Sigmoid colon (tissue), 7 donors: ENCODE measurements around the gene IFIT5. TPM values are rescaled to one million over a fixed set of nuclear protein-coding genes. Genes with fewer than 3 reads are reported as not detected.
"Not testable (repeated sequence)": the region's sequence is repeated elsewhere in the genome, so short reads cannot be mapped to it uniquely, and the experiment has no call there.

Experiments used
- DNase-seq: peaks from one replicate; pipeline ENCODE4 v3.0.0-alpha.2; 2019
- H3K27ac ChIP-seq, 4 donors: fragments of 200-600 bp; sonication (generic); one replicate each; pipeline ENCODE4 v1.5.1; 2016 to 2019; ENCODE audit warnings: mild to moderate bottlenecking in 1 of 4
- H3K27me3 ChIP-seq, 3 donors: fragments of 200-600 bp; sonication (generic); one replicate each; pipeline ENCODE4 v1.5.1; 2019; ENCODE audit warnings: mild to moderate bottlenecking in 1 of 3
- H3K36me3 ChIP-seq, 4 donors: fragments of 200-600 bp; sonication (generic); one replicate each; pipeline ENCODE4 v1.5.1; 2016 to 2019
- H3K4me1 ChIP-seq, 4 donors: fragments of 200-600 bp; sonication (generic); one replicate each; pipeline ENCODE4 v1.5.1; 2017 to 2019
- H3K4me3 ChIP-seq, 4 donors: fragments of 200-600 bp; sonication (generic); one replicate each; pipeline ENCODE4 v1.5.1; 2017 to 2019; ENCODE audit warnings: mild to moderate bottlenecking in 2 of 4, moderate library complexity in 1 of 4
- H3K9me3 ChIP-seq, 4 donors: fragments of 200-600 bp in 3 of 4; sonication (generic) in 3 of 4; one replicate each; pipeline versions ENCODE4 v1.5.1 to v1.6.1; 2013 to 2019
- EP300 ChIP-seq, 4 donors: sonication (generic); formaldehyde crosslinking; IDR thresholded peaks; one replicate each; pipeline ENCODE4 v1.6.1; 2017; ENCODE audit warnings: antibody characterized with exemption in 4 of 4
- POLR2A ChIP-seq, 2 donors: fragments of 450-650 bp; IDR thresholded peaks; one replicate each; pipeline ENCODE4 v1.6.1; 2016; ENCODE audit warnings: antibody characterized with exemption in 2 of 2, mild to moderate bottlenecking in 2 of 2, moderate library complexity in 2 of 2
- POLR2AphosphoS5 ChIP-seq, 4 donors: sonication (generic); formaldehyde crosslinking; IDR thresholded peaks; one replicate each; pipeline ENCODE4 v1.6.1; 2017; ENCODE audit warnings: antibody characterized with exemption in 4 of 4
- WGBS, 2 donors: extraction: QIAGEN DNeasy Blood & Tissue Kit; methylation state at CpG; one replicate each; pipeline ENCODE4 v1.1.7; 2013; 5-methylcytosine and 5-hydroxymethylcytosine counted together
- intact Hi-C: fragments of 100-400 bp; cut with DNase I; formaldehyde crosslinking; loops from one replicate; pipeline ENCODE4 v1.15.1; 2023
- polyA plus RNA-seq, 3 donors: library from polyadenylated mRNA; stranded (reverse); fragments of 200-250 nt; gene quantifications; one replicate each; pipeline ENCODE4 v1.2.3, GENCODE V29; 2013
- total RNA-seq, 4 donors: library from RNA; depleted of rRNA; stranded (reverse); fragments of >200 nt; gene quantifications; one replicate each; pipeline ENCODE4 v1.1.0, GENCODE V29; 2016
- TF ChIP-seq, protein P1 (sequence below), 4 experiments: fragments of 450-650 bp in 3 of 4; fragments of 200-600 bp in 1 of 4; IDR thresholded peaks; one replicate each; pipeline ENCODE4 v1.5.1; 2016 to 2019; ENCODE audit warnings: antibody characterized with exemption in 4 of 4, mild to moderate bottlenecking in 3 of 4, moderate library complexity in 2 of 4
- donor health status: healthy with polysubstance abuse.
- donor health status: Bipolar disorder and iron deficiency.
- donor health status: healthy.

Gene IFIT5
- total and polyA plus RNA-seq, 7 donors, result 5.3 to 24.3 (median 10.2) TPM

DNA sequence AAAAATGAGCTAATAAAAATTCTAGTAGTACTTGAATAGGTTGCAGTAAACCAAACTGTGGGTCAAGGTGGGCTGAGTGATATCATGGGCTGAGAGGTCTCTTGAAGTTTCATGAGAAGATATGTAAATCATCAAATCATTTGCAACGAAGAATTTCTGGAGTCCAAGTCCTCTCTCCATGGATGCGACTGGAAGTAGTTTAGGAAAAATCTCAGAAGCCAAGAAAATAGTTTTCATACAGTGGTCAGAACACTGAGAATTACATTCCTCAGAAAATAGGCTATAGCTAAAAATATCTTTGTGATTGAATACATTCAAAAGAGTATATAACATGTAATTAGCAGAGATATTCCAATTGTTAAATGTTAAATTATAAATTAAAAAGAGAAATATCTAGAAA is 25.6 kb upstream of the IFIT5 start:
- Histone ChIP-seq H3K4me3 (no peak overlapping the region), H3K27ac (peak overlapping the region in 1 of 4 donors; percentile 19), H3K9me3 (no peaks in the 10 kb centered on the region), H3K36me3 (no peaks in the 10 kb centered on the region), H3K4me1 (peaks cover 0 to 35% (median 31%) of the 10 kb centered on the region in 4 donors), H3K27me3 (no peaks in the 10 kb centered on the region)
- WGBS, 2 donors, result 75 to 85% methylated on average over 2 of the region's 2 CpGs
- TF ChIP-seq EP300 (IDR thresholded peaks at IDR 0.05) (no peak), POLR2AphosphoS5 (IDR thresholded peaks at IDR 0.05) (no peak), POLR2A (IDR thresholded peaks at IDR 0.05) (no peak)
- TF ChIP-seq, protein P1, sequence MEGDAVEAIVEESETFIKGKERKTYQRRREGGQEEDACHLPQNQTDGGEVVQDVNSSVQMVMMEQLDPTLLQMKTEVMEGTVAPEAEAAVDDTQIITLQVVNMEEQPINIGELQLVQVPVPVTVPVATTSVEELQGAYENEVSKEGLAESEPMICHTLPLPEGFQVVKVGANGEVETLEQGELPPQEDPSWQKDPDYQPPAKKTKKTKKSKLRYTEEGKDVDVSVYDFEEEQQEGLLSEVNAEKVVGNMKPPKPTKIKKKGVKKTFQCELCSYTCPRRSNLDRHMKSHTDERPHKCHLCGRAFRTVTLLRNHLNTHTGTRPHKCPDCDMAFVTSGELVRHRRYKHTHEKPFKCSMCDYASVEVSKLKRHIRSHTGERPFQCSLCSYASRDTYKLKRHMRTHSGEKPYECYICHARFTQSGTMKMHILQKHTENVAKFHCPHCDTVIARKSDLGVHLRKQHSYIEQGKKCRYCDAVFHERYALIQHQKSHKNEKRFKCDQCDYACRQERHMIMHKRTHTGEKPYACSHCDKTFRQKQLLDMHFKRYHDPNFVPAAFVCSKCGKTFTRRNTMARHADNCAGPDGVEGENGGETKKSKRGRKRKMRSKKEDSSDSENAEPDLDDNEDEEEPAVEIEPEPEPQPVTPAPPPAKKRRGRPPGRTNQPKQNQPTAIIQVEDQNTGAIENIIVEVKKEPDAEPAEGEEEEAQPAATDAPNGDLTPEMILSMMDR (IDR thresholded peaks at IDR 0.05), result no peak
- intact Hi-C loops, result no loop called here
- DNase-seq, result no peak

DNA sequence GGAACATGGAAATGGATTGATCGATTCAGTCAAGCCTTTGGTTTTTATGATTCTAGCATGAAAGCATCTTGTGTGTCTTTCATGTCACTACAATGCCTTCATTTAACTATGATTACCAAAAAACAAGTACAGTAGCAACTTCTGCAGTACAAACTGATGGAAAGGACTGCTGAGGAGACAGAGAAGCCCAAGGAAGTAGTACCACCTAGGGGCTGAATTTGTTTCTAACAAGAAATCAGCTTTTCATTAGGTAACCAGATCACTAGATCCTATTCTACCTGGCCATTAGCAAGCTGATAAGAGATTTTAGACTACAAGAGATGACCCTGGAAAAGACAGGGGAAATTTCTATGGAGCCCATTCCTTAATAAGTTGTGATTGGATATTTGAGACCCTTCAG is 25.1 kb upstream of the IFIT5 start:
- Histone ChIP-seq H3K4me1 (peaks cover 0 to 39% (median 35%) of the 10 kb centered on the region in 4 donors), H3K27me3 (no peaks in the 10 kb centered on the region), H3K4me3 (no peak overlapping the region), H3K9me3 (no peaks in the 10 kb centered on the region), H3K27ac (peak overlapping the region in 2 of 4 donors; percentile 16 to 19), H3K36me3 (no peaks in the 10 kb centered on the region)
- DNase-seq, result no peak
- intact Hi-C loops, result no loop called here
- 79 to 94% methylated on average over 1 of the region's 1 CpG for WGBS, 2 donors
- TF ChIP-seq, protein P1 (IDR thresholded peaks at IDR 0.05), result peak in 3 of 4 experiments; percentile 32 to 44 (median 36)
- TF ChIP-seq POLR2AphosphoS5 (IDR thresholded peaks at IDR 0.05), result no peak

DNA sequence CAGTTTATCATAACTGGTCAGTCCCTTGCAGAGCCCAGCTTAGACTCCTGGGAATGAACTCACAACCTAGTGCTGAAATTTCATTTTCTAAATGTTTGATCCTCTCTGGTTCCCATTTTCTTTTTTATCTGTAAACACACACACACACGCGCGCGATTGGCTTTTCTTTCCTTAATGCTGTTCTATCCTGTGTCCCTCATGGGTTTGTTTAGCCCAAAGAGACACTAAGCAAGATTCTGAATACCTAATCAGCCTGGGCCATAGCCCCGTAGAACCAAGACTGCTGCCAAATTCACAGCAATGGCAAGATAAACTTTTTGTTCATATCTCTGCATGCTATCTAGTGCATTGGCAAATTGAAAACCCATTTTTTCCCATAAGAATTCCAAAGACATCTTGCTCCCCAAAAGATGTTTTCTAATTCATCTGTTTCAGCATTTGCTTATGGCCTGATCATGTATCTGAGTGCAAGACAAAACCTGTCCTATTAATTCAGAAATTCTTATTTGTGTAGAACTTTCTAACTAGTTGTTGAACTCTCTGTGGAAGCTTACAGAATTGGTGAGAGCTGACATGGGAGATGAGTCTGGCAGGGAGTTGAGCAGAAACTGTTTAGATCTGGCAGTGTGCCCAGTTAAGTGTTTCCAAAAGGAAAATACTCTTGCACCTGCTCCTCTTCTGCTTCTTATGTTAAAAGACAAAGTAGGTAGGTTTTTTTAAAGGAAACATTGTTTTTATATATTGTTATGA is 23.7 kb upstream of the IFIT5 start:
- H3K4me3 ChIP-seq, result no peak overlapping the region
- H3K36me3 ChIP-seq, result no peaks in the 10 kb centered on the region
- H3K27me3 ChIP-seq, result no peaks in the 10 kb centered on the region
- intact Hi-C loops, result no loop called here
- DNase-seq, result no peak
- 89 to 91% methylated on average over 5 of the region's 5 CpGs for WGBS, 2 donors
- TF ChIP-seq POLR2A (IDR thresholded peaks at IDR 0.05) (no peak), EP300 (IDR thresholded peaks at IDR 0.05) (no peak), POLR2AphosphoS5 (IDR thresholded peaks at IDR 0.05) (no peak)
- TF ChIP-seq, protein P1 (IDR thresholded peaks at IDR 0.05), result no peak
- peaks cover 0 to 46% (median 44%) of the 10 kb centered on the region in 4 donors for H3K4me1 ChIP-seq
- H3K27ac ChIP-seq, result peak overlapping the region; percentile 47 to 93 (median 82)
- no peaks in the 10 kb centered on the region for H3K9me3 ChIP-seq

DNA sequence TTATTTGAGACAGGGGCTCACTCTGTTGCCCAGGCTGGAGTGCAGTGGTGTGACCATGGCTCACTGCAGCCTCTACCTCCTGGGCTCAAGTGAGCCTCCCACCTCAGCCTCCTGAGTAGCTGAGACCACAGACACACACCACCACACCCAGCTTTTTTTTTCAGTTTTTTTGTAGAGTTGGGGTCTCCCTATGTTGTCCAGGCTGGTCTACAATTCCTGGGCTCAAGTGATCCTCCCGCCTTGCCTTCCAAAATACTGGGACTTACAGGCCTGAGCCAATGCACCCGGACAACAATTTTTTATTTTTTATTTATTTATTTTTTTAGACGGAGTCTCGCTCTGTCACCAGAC is 23.2 kb upstream of the IFIT5 start:
- DNase-seq, intact Hi-C loops, H3K27me3 ChIP-seq, H3K9me3 ChIP-seq, H3K36me3 ChIP-seq, H3K4me3 ChIP-seq: not testable (repeated sequence)
- Histone ChIP-seq H3K27ac (peak overlapping the region; percentile 81 to 93 (median 84)), H3K4me1 (peaks cover 0 to 46% (median 44%) of the 10 kb centered on the region in 4 donors)
- WGBS, 2 donors, result 93 to 94% methylated on average over 4 of the region's 4 CpGs

DNA sequence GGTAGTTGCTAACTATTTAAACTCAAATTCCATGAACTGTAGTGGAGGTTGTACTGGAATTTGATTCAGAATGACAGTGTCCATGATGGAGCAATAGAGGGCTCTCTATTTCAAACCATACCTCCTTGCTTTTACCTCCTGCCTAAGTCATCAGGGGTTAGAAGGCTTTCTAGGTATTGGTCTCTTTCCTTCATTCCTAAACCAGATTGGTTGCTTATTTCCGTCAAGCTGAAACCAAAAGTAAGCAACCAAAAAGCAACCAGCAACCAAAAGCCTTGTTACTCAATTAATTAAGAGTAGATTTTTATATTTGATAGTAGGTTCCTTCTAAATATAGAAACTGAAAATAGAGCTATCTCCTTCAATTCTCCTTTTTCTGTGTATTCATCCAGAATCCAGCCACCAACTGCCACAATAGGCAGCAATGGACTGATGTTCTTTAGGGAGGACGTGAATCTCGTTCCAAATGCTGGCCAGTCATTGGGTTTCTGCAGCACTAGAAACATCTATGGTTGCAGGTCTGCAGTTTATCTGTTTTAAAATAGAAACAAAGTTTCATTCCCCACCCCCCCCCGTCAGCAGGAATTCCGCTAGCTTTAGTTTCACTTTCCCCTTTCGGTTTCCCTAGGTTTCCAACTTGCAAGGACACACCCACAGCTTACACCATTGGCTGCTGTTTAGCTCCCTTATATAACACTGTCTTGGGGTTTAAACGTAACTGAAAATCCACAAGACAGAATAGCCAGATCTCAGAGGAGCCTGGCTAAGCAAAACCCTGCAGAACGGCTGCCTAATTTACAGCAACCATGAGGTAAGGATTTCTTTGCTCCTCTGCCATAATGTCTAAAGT is 22.2 kb upstream of the IFIT5 start, which contains the start of gene IFIT1:
IFIT1 (plus strand) TSS at position 717 of the 850 bp plus-strand sequence; CDS start at position 807, 90 bp downstream.
- no peaks in the 10 kb centered on the region for H3K27me3 ChIP-seq
- H3K4me1 ChIP-seq, result peaks cover 0 to 45% (median 42%) of the 10 kb centered on the region in 4 donors
- H3K9me3 ChIP-seq, result no peaks in the 10 kb centered on the region
- H3K36me3 ChIP-seq, result no peaks in the 10 kb centered on the region
- DNase-seq, result peak; percentile 81
- 4 to 9% methylated on average over 8 of the region's 8 CpGs for WGBS, 2 donors
- TF ChIP-seq POLR2AphosphoS5 (IDR thresholded peaks at IDR 0.05), result peak; percentile 72 to 92 (median 82)
- TF ChIP-seq POLR2A (IDR thresholded peaks at IDR 0.05), result peak in 1 of 2 donors; percentile 53
- no peak for TF ChIP-seq EP300 (IDR thresholded peaks at IDR 0.05)
- TF ChIP-seq, protein P1 (IDR thresholded peaks at IDR 0.05), result no peak
- peak within 1 kb of the TSS; percentile 41 to 58 (median 52) for H3K4me3 ChIP-seq
- peak within 1 kb of the TSS; percentile 81 to 93 (median 84) for H3K27ac ChIP-seq
- intact Hi-C loops, result loop anchor here (2.0 kb wide), 1 partner anchor 23 kb away; the partner anchor contains the start of gene IFIT5
